ENCODE measurements around the gene SELENON.

GRCh38 chr1:25814549-25815087 is 14.6 kb downstream of the SELENON start:
- TF ChIP-seq CTCF (IDR thresholded peaks at IDR 0.05) (no peak), POLR2A (IDR thresholded peaks at IDR 0.05) (no peak), POLR2AphosphoS5 (IDR thresholded peaks at IDR 0.05) (no peak), EP300 (IDR thresholded peaks at IDR 0.05) (no peak)
